C4-2B (cell line): Measurements from ENCODE around the gene ATPAF2.

ENCODE experiments used
- H3K27ac ChIP-seq: fragments of 450-650 bp; 2 replicates; pipeline ENCODE4 v1.5.1; 2017
- CTCF ChIP-seq: fragments of 450-650 bp; conservative IDR thresholded peaks from 2 replicates; pipeline ENCODE4 v1.5.1; 2017; ENCODE audit warnings: mild to moderate bottlenecking
- ZFX ChIP-seq: fragments of 450-650 bp; IDR thresholded peaks from 2 replicates; pipeline ENCODE4 v1.6.1; 2017

The ATPAF2 gene

GRCh38 chr17:18028952-18029540 is 9.9 kb downstream of the ATPAF2 start:
- no peak overlapping the region for H3K27ac ChIP-seq
- TF ChIP-seq ZFX (no peak), CTCF (no peak)

- H3K27ac ChIP-seq: no peak overlapping the region
- TF ChIP-seq ZFX (no peak), CTCF (no peak)
Observed at GRCh38 chr17:18028114-18028951, 10.6 kb downstream of the ATPAF2 start.

GRCh38 chr17:18027280-18027679 is 11.7 kb downstream of the ATPAF2 start:
- TF ChIP-seq CTCF (no peak), ZFX (no peak)

GRCh38 chr17:18025945-18026776 is 12.8 kb downstream of the ATPAF2 start:
- no peak overlapping the region for H3K27ac ChIP-seq

More at GRCh38 chr17:18027280-18027679, 11.7 kb downstream of the ATPAF2 start:
- no peak overlapping the region for H3K27ac ChIP-seq

GRCh38 chr17:18025241-18025944 is 13.6 kb downstream of the ATPAF2 start:
- no peak overlapping the region for H3K27ac ChIP-seq
- TF ChIP-seq ZFX: no peak
- TF ChIP-seq CTCF: no peak

More at GRCh38 chr17:18025945-18026776, 12.8 kb downstream of the ATPAF2 start:
- TF ChIP-seq ZFX: no peak
- TF ChIP-seq CTCF: no peak

- no peak overlapping the region for H3K27ac ChIP-seq
- TF ChIP-seq ZFX (no peak), CTCF (no peak)
Observed at GRCh38 chr17:18021372-18021771, 17.6 kb downstream of the ATPAF2 start.
